Measurements from ENCODE around the gene RBCK1.
"Not testable (repeated sequence)": the region's sequence is repeated elsewhere in the genome, so short reads cannot be mapped to it uniquely, and the experiment has no call there.

RBCK1 gene

DNA sequence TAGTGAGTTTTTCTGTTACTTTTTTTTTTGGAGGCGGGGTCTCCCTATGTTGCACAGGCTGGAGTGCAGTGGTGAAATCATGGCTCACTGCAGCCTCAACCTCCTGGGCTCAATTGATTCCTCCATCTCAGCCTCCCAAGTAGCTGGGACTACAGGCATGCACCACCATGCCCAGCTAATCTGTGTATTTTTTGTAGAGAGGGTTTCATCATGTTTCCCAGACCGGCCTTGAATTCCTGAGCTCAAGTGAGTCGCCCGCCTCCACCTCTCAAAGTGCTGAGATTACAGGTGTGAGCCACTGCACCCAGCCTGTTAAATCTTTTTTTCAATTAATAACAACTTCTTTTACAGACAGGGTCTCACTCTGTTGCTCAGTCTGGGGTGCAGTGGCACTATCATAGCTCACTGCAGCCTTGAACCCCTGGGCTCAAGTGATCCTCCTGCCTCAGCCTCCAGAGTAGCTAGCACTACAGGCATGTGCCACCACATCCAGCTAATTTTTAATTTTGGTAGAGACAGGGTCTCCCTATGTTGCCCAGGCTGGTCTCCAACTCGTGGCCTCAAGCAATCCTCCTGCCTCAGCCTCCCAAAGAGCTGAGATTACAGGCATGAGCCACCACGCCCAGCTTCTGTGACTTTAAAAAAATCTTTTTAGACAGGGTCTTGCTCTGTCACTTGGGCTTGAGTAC is 68.6 kb downstream of the RBCK1 start:
- FAIRE-seq, result not testable (repeated sequence)

DNA sequence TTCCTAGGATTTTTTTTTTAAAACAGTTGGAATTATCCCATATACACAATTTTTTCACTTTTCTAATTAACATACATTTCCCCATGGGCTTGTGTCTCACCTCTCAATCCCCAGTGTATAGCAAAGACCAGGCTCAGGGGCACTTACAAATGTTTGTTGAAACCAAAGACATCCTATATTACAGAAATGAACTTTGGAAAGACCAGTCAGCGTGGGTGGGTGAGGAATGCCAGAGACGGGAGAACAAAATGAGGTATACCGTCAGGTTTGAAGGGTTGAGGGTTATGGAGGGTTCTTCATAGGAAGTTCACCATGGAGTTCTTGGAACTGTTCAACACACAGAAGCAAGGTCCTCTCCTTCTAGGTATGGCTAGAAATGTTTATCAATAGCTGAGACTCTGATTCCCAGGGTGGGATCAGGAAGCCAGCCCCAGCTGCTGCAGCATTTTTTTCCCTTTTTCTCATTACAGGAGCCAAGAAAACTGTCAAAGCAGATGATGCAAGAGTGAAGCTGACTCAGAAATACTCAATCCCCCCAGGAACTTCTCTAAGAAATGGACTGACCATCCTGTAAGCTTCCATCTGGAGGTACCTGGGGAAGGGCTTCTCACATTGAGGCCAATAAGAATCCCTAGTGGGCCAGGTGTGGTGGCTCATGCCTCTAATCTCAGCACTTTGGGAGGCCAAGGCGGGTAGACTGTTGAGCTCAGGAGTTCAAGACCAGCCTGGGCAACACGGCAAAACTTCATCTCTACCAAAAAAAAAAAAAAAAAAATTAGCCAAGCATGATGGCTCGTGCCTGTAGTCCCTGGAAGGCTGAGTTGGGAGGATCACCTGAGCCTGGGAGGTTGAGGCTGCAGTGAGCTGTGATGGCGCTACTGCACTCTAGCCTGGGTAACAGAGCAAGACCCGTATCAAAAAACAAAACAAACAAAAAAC is 70.2 kb downstream of the RBCK1 start:
- FAIRE-seq, result no peak

DNA sequence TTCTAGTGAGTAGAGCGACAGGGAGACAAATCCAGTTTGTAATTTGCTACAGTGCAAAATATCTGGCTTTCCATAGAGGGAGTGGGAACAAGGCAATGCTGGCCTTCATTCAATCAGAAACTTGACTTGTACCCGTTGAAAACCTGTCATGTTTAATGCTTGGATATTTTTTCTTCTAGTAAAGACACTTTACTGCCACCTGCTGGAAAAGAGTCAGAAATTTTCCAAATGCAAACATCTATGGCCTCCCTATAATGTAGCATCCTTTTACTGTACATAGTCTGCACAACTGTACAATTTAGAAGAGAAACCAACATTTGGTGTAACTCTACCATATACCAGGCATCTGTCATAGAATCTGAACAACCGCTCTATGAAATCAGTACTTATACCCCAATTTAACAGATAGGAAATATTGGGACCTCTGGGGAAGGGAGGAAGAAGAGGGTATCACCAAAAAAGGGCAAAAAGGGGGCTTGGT is 70.9 kb downstream of the RBCK1 start:
- FAIRE-seq, result peak; percentile 96

DNA sequence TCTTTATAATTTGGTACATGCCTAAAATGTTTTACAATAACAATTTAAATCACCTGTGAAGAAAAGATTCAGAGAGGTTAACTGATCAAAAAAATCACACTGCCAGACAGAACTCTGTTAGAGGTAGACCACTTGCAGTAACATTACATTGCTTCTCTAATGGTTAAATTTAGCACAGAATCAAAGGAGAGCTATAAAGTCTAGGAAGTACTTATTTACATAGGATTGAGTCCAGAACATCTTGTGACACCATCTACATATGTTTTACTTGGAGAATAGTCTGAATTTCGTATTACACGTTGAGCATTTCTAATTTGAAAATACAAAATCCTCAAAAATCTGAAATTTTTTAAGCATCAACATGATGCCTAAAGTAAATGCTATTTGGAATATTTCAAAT is 71.4 kb downstream of the RBCK1 start:
- FAIRE-seq, result peak; percentile 57

DNA sequence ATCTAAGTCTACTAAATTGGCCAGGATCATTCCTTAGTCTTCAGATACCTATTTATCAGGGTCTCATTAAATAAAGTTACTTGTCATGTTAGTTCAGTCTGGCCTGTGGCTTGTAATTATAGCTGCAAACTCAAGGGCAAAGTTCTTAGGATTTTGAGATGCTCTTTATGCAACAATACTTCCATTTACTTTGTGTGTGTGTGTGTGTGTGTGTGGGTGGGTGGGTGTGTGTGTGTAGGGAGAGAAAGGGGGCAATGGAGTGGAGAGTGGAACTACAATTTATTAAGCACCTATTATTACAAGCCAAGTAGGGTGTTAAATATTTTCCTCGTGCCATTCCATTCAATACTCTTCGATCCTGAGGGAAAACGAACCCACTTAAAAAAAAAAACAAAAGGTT is 71.9 kb downstream of the RBCK1 start:
- no peak for FAIRE-seq

DNA sequence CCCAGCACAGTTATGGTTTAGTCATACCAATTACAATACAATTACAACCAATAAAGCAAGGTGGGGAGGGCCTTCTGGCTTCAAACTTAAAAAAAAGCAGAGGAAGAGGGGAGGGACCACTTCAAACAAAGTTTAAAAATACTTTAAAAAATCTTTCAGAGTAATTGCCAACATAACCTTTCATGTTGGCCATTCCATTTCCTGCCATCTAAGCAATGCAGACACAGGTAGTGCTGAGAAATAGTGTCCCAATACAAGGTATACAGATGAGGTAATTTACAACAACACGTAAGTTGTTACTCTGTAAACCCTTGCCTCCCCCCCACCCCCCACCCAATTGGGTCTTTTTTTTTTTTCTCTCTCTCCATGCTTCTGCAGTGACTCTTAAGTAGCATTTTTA is 73.1 kb downstream of the RBCK1 start:
- FAIRE-seq, result no peak

All from G401.6 (cell line).